Gastroesophageal sphincter (tissue), 4 donors: ENCODE data around the gene PDE8A. TPM values are rescaled to one million over a fixed set of nuclear protein-coding genes. Genes with fewer than 3 reads are reported as not detected.

Experiments used
- ATAC-seq: fragments of 150-250 bp; one replicate; pipeline ENCODE4 v1.9.1; 2016; ENCODE audit warnings: mild to moderate bottlenecking, moderate library complexity
- H3K27ac ChIP-seq, 4 donors: fragments of 200-600 bp; sonication (generic) in 3 of 4; 1 replicate in 3 of 4; 2 replicates in 1 of 4; pipeline ENCODE4 v1.5.1; 2016 to 2019
- H3K27me3 ChIP-seq: fragments of 200-600 bp; sonication (generic); one replicate; pipeline ENCODE4 v1.5.1; 2019
- H3K36me3 ChIP-seq, 2 donors: fragments of 200-600 bp; sonication (generic); one replicate each; pipeline ENCODE4 v1.5.1; 2019; ENCODE audit warnings: control low read depth in 1 of 2
- H3K4me1 ChIP-seq, 3 donors: fragments of 200-600 bp; sonication (generic); 1 replicate in 2 of 3; 2 replicates in 1 of 3; pipeline ENCODE4 v1.5.1; 2016 to 2019; ENCODE audit warnings: control low read depth in 2 of 3
- H3K4me3 ChIP-seq, 2 donors: fragments of 200-600 bp; sonication (generic); one replicate each; pipeline ENCODE4 v1.5.1; 2019; ENCODE audit warnings: mild to moderate bottlenecking in 1 of 2, moderate library complexity in 1 of 2
- H3K9me3 ChIP-seq, 3 donors: fragments of 200-600 bp; sonication (generic); one replicate each; pipeline ENCODE4 v1.5.1; 2017 to 2019; ENCODE audit warnings: control low read depth in 2 of 3
- CTCF ChIP-seq, 4 experiments: fragments of 200-600 bp in 2 of 4; fragments of 450-650 bp in 2 of 4; sonication (generic) in 1 of 4; IDR thresholded peaks; one replicate each; pipeline ENCODE4 v1.5.1; 2017 to 2019; ENCODE audit warnings: antibody characterized with exemption in 4 of 4, mild to moderate bottlenecking in 2 of 4, moderate library complexity in 2 of 4
- EP300 ChIP-seq: sonication (generic); formaldehyde crosslinking; IDR thresholded peaks from one replicate; pipeline ENCODE4 v1.6.1; 2017; ENCODE audit warnings: antibody characterized with exemption, mild to moderate bottlenecking
- POLR2A ChIP-seq, 2 donors: fragments of 450-650 bp; IDR thresholded peaks; one replicate each; pipeline ENCODE4 v1.6.1; 2017; ENCODE audit warnings: antibody characterized with exemption in 2 of 2, mild to moderate bottlenecking in 2 of 2, moderate library complexity in 1 of 2
- POLR2AphosphoS5 ChIP-seq: sonication (generic); formaldehyde crosslinking; IDR thresholded peaks from one replicate; pipeline ENCODE4 v1.6.1; 2017; ENCODE audit warnings: antibody characterized with exemption
- WGBS, 2 donors: methylation state at CpG; one replicate each; pipeline ENCODE4 v1.1.5; 2018; ENCODE audit warnings: low coverage in 1 of 2; 5-methylcytosine and 5-hydroxymethylcytosine counted together
- total RNA-seq, 4 donors: library from RNA; depleted of rRNA; stranded (reverse); fragments of >200 nt; gene quantifications; one replicate each; pipeline ENCODE4 v1.1.0, GENCODE V29; 2016

Gene PDE8A
- total RNA-seq, 4 donors from 2014 or later = 34.6 to 73.2 (median 56.2) TPM

DNA sequence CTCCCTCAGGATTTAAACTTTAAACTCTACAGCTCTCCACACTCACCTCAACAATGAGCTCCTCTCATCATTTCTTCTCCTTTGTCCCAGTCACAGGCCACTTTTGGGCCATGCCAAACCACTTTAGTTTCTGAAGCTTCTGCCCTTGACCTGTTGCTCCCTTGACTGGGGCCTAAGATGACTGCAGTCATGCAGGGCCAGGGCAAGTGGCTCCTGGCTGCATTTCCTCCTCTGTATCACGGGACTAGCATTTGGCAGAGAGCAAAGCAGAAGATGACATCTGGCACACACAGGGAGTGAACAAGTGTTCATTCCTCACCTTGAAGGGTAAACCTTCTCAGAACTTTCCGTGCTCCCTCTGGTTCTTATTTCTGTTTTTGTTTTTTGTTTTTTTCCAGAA, 136.9 kb downstream of the PDE8A start:
- WGBS, 2 donors = 80 to 100% methylated on average over 1 of the region's 2 CpGs
- no peak for ATAC-seq
- peaks cover 0 to 88% of the 10 kb centered on the region in 2 donors for H3K36me3 ChIP-seq
- H3K9me3 ChIP-seq = no peaks in the 10 kb centered on the region
- no peaks in the 10 kb centered on the region for H3K4me1 ChIP-seq
- no peak overlapping the region for H3K4me3 ChIP-seq
- TF ChIP-seq EP300 (no peak), CTCF (IDR thresholded peaks at IDR 0.05) (no peak), POLR2A (IDR thresholded peaks at IDR 0.05) (no peak), POLR2AphosphoS5 (no peak)
- no peak overlapping the region for H3K27ac ChIP-seq
- H3K27me3 ChIP-seq = no peaks in the 10 kb centered on the region

DNA sequence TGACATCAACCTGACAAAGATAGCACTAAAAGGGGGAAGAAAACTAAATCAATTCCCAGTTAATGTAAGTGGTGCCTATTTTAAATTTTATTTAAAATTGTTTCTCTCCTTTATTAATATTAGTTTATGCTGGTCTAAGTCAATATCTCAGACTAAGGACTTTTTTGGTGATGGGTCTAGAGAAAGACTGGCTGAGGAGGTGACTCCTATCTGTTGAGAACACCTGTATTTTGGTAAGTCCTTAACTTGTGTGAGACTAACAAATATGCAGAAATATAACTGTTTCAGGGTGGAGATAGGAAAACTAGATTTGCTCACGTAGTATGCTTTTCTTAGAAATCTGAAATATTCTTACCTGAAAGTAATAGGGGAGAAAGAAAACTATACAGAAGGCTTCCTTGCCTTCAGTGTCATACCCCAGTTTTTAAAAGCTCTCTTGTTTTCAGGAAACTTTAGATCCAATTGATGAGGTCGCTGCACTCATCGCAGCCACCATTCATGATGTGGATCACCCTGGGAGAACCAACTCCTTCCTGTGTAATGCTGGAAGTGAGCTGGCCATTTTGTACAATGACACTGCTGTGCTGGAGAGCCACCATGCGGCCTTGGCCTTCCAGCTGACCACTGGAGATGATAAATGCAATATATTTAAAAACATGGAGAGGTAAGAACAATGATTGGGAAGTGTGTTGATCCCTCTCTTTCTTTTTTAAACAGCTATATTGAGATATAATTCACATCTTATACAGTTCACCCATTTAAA, 138.9 kb downstream of the PDE8A start:
- no peaks in the 10 kb centered on the region for H3K4me1 ChIP-seq
- no peaks in the 10 kb centered on the region for H3K27me3 ChIP-seq
- ATAC-seq = no peak
- no peak overlapping the region for H3K4me3 ChIP-seq
- H3K36me3 ChIP-seq = peaks cover 0 to 88% of the 10 kb centered on the region in 2 donors
- TF ChIP-seq POLR2AphosphoS5 (no peak), EP300 (no peak), POLR2A (IDR thresholded peaks at IDR 0.05) (no peak), CTCF (IDR thresholded peaks at IDR 0.05) (no peak)
- no peaks in the 10 kb centered on the region for H3K9me3 ChIP-seq
- 79 to 97% methylated on average over 3 to 4 of the region's 4 CpGs for WGBS, 2 donors
- no peak overlapping the region for H3K27ac ChIP-seq

GRCh38 chr15:85124173-85124572, 142.5 kb downstream of the PDE8A start:
- no peak for ATAC-seq
- H3K4me3 ChIP-seq = no peak overlapping the region
- H3K27me3 ChIP-seq = no peaks in the 10 kb centered on the region
- no peaks in the 10 kb centered on the region for H3K9me3 ChIP-seq
- TF ChIP-seq CTCF (IDR thresholded peaks at IDR 0.05) = no peak
- TF ChIP-seq EP300 = no peak
- TF ChIP-seq POLR2AphosphoS5 = no peak
- no peak for TF ChIP-seq POLR2A (IDR thresholded peaks at IDR 0.05)
- H3K4me1 ChIP-seq = no peaks in the 10 kb centered on the region
- H3K36me3 ChIP-seq = peaks cover 3 to 88% of the 10 kb centered on the region in 2 donors
- no peak overlapping the region for H3K27ac ChIP-seq
- WGBS, 2 donors = 71 to 100% methylated on average over 1 of the region's 1 CpG

- TF ChIP-seq CTCF (IDR thresholded peaks at IDR 0.05) (no peak), POLR2AphosphoS5 (no peak), POLR2A (IDR thresholded peaks at IDR 0.05) (no peak), EP300 (no peak)
- Histone ChIP-seq H3K36me3 (peaks cover 3 to 98% of the 10 kb centered on the region in 2 donors), H3K27me3 (no peaks in the 10 kb centered on the region), H3K9me3 (no peaks in the 10 kb centered on the region), H3K4me1 (no peaks in the 10 kb centered on the region), H3K27ac (no peak overlapping the region), H3K4me3 (no peak overlapping the region)
- no peak for ATAC-seq
- 81 to 100% methylated on average over 2 to 4 of the region's 4 CpGs for WGBS, 2 donors
Measured at GRCh38 chr15:85125056-85125661, 143.5 kb downstream of the PDE8A start.

DNA sequence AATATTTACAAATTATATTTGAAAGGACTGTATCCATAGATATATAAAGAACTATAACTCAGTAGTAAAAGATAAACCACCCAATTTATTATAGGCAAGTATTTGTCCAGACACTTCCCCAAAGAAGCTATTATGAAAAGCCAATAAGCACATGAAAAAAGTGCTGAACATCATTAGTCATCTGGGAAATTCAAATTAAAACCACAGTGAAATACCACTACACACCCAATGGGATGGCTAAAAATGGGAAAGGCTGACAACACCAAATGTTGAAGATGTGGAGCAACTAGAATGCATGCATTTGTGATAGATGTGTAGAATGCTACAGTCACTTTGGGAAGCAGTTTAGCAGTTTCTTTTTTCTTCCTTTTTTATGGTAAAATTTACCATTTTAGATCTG, 147.0 kb downstream of the PDE8A start:
- H3K4me1 ChIP-seq = no peaks in the 10 kb centered on the region
- H3K36me3 ChIP-seq = peaks cover 3 to 99% of the 10 kb centered on the region in 2 donors
- H3K4me3 ChIP-seq = no peak overlapping the region
- no peak for ATAC-seq
- no peak for TF ChIP-seq CTCF (IDR thresholded peaks at IDR 0.05)
- TF ChIP-seq EP300 = no peak
- TF ChIP-seq POLR2AphosphoS5 = no peak
- TF ChIP-seq POLR2A (IDR thresholded peaks at IDR 0.05) = no peak
- no peaks in the 10 kb centered on the region for H3K27me3 ChIP-seq
- H3K9me3 ChIP-seq = peaks cover 0 to 13% (median 0%) of the 10 kb centered on the region in 3 donors
- no peak overlapping the region for H3K27ac ChIP-seq
